Embryonic facial prominence (tissue), 1 donor: ENCODE measurements around the gene KLHDC10.
"Not testable (repeated sequence)": the region's sequence is repeated elsewhere in the genome, so short reads cannot be mapped to it uniquely, and the experiment has no call there.

ENCODE experiments used
- DNase-seq: peaks from one replicate; pipeline ENCODE4 v3.0.0-alpha.2; 2016; ENCODE audit errors: extremely low spot score

Gene KLHDC10

DNA sequence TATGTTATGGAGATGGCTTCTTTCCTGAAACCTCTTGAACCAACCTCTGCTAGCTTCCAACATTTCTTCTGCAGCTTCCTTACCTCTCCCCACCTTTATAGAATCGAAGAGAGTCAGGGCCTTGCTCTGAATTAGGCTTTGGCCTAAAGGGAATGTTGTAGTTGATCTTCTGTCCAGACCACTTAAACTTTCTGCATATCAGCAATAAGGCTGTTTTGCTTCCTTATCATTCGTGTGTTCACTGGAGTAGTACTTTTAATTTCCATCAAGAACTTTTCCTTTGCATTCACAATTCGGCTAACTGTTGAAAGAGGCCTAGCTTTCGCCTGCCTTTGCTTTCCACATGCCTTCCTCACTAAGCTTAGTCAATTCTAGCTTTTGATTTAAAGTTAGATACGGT, 48.0 kb downstream of the KLHDC10 start:
- no peak for DNase-seq

- DNase-seq = no peak
Observed at GRCh38 chr7:130118801-130119200, 48.5 kb downstream of the KLHDC10 start.

GRCh38 chr7:130123501-130123900, 53.2 kb downstream of the KLHDC10 start:
- DNase-seq = no peak

GRCh38 chr7:130124711-130125110, 54.4 kb downstream of the KLHDC10 start:
- no peak for DNase-seq

GRCh38 chr7:130126840-130127239, 56.5 kb downstream of the KLHDC10 start:
- not testable (repeated sequence) for DNase-seq

DNA sequence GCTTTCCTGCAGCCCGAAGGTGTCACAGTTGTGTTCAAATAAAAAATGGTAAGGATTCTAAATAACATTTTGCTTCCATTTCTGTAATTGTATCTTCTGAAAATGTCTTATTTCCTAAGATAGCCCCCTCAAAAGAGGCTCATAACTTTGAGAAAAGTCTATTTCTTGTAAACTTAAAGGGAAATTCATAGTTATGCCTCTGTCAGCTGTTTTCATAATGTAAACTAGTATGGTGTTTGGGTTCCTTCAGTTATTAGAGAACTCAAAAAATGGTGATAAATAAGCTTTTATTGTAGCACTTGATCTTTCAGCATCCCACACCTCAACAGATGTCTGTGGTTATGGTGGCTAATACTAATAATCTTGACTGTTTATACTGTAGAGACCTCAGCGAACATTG, 57.1 kb downstream of the KLHDC10 start:
- no peak for DNase-seq

- no peak for DNase-seq
Observed at GRCh38 chr7:130127821-130128317, 57.5 kb downstream of the KLHDC10 start.

GRCh38 chr7:130129011-130129411, 58.7 kb downstream of the KLHDC10 start:
- DNase-seq = no peak

DNA sequence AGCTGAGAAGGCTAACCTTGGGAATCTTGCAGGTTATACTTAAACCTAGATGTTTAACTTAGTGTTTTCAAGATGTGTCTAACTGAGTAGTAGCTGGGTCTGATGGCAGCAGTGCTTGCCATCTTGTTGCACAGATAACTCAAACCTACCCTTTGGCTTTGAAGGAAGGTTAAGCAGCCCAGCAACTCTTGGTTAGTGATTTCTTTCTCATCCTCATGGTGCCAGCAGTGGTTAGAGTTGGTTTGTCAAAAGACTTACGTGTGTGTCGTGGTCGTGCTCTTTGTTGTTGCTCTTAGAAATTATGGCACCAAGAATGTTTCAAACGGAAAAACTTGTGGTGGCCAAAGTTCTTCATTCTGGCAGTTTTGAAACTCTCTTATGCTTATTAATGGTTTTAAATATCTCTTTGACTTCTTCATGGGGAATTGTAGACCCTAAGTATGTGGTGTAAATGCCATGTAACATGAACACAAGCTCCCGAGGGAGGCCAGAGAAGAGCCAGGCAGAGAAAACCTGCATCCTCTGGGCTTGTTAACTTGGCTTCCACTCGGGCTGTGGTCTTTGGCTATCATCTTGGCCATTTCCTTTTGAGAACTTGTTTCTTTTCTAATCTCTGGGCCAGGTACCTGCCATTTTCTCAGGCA, 61.0 kb downstream of the KLHDC10 start:
- no peak for DNase-seq

DNA sequence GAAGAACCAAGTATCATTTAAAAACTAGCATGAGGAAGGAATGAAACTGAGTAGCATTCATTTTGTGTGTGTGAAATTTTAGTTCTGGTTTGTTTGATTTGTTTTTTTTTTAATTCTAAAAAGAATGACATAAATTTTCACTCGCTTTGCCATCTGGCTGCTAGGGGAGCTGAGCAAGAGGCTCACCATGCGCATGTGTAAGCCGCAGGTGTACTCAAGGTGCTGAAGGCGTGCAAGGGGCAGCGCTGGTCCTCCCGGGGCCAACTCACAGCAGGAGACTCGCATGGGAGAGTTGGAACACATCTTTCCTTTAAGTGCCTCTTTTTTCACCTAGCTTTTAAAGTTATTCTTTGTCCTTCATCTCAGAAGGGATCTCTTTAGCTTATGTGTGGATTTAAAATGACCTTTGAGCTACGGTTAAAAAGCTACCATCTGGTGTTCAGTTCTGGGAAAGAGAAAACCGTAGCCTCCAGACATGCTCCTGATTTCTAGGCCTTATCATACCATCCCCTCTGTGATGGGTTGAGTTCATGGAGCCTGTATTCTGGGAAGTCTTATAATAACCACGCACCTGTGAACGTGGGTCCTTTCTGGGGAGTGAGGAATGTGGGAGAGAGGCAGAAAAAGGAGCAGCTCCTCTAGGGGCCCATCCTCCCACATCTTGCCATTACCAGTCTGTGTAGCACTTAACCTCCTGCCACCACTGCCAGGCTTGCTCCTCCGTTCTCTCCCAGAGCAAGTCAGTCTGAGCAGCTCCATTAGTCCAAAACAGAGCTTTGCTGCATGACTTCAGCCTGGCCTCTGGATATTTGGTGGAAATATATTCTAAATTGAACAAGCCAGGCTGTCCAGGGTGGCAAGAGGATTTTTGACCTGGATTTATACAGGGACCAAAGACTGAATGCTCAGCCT, 61.9 kb downstream of the KLHDC10 start:
- DNase-seq = no peak

DNA sequence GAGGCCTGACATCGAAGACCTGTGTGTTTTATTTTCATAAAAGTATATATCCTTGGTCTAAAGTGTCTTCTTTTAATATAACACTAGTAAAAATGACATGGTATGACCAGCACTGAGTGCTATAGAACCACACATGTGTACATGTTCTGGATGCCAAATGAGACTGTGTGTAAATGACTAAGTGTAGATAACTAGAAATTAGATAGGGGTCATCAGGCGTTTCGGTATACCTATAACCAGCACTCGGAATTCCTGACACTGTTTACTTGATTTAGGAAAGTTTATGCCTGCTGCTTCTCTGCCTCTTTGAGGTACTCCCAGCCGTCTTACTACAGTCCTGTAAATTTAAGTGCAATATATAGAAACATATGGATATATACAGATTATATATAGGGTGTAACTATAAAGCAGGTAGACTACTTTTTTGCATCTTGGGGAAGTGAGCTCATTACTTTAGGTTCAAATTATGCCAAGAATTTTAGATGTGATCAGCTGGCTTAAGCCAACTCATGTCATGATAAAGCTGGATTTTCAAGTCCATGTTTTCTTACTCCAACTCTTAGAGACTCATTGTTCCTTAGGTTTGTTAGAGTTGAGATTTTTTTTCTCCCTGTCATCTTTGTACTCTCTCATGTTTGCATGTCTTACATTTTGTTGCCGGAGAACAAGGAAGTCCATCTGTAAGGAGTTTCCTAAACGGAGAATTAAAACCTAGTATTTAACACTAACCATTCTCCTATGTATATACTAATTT, 62.9 kb downstream of the KLHDC10 start:
- no peak for DNase-seq

GRCh38 chr7:130134106-130134636, 63.8 kb downstream of the KLHDC10 start:
- no peak for DNase-seq

GRCh38 chr7:130134726-130135125, 64.4 kb downstream of the KLHDC10 start:
- DNase-seq = no peak

GRCh38 chr7:130135208-130136205, 65.2 kb downstream of the KLHDC10 start:
- DNase-seq = no peak

- DNase-seq = no peak
Observed at GRCh38 chr7:130136579-130137167, 66.3 kb downstream of the KLHDC10 start.

DNA sequence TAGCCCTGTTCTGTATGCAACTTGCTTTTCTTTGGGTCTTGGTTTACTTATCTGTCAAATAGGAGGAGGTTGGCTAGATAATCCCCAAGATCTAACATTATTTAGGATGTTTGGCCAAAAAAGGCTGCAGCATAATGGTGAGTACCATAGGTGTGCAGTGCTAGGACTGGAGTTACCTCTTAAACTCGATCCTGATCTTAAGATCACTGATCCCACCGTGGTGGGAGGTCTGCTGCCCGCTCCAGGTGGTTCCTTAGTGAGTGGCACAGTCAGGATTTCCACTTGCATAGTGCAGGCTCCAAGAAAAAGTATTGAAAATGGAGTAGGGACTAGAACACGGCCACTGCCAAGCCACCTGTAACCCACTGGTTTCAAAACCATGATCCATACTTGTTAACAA, 66.9 kb downstream of the KLHDC10 start:
- DNase-seq = no peak

GRCh38 chr7:130139193-130139960, 69.0 kb downstream of the KLHDC10 start:
- DNase-seq = no peak

DNA sequence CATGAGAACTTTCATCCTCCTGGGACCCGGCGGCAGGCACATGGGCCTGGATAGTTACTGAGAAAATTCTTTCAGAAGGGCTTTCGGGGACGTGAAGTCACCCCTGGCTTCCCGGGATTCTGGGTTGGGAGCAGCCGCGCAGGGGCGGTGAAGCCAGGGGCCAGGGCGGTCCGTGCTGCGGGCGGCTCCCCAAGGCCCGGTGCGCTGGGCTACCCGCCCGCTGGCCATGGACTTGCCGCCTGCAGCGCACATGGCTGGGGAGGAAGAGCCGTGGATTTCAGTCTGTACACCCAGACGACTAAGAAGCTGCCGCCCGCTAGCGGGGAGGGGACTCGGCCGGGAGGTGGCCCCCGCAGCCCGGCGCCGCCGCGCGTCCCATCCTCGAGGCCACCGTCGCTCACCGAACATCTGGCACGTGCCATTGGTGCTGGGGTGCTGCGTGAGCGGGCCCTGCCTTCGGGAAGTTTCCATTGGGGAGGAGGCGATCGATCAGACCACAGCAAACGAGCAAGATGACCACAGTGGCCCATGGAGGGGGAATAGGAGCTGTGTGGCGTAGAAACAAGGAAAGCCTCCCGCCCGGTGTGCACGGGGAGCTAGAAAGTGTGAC, 70.3 kb downstream of the KLHDC10 start:
- no peak for DNase-seq
